ENCODE data around the gene ADGRB2.

GRCh38 chr1:31712068-31712467, 52.1 kb downstream of the ADGRB2 start:
- TF ChIP-seq EZH2 (IDR thresholded peaks at IDR 0.05; ENCODE audit: insufficient read depth, poor library complexity, severe bottlenecking) (no peak), EZH2phosphoT487 (IDR thresholded peaks at IDR 0.05; ENCODE audit: insufficient read depth, low read depth) (no peak)

Measured in GM23248 (cell line).